ENCODE measurements around the gene ATP4A.

The ATP4A gene

GRCh38 chr19:35539314-35539713 lies 24.1 kb downstream of the ATP4A start:
- Histone ChIP-seq H3K4me3 (ENCODE audit: low read length in 2 of 2) (no peak overlapping the region), H3K4me1 (ENCODE audit: control insufficient read depth, insufficient read depth, low read length) (peaks cover 3% of the 10 kb centered on the region), H3K9me3 (ENCODE audit: control insufficient read depth in 2 of 2, low read length in 2 of 2) (no peaks in the 10 kb centered on the region), H3K9ac (ENCODE audit: low read length in 2 of 2) (no peak overlapping the region), H3K27me3 (ENCODE audit: control insufficient read depth in 1 of 2, insufficient read depth in 2 of 2, low read length in 2 of 2) (peaks cover 2 to 4% of the 10 kb centered on the region in 2 donors), H3K36me3 (ENCODE audit: control insufficient read depth in 2 of 2, insufficient read depth in 2 of 2, low read length in 2 of 2) (peaks cover 0 to 3% of the 10 kb centered on the region in 2 donors), H3K27ac (ENCODE audit: low read length) (no peak overlapping the region)

- no peak overlapping the region for H3K9ac ChIP-seq (ENCODE audit: low read length in 2 of 2)
- peaks cover 3% of the 10 kb centered on the region for H3K4me1 ChIP-seq (ENCODE audit: control insufficient read depth, insufficient read depth, low read length)
- H3K4me3 ChIP-seq (ENCODE audit: low read length in 2 of 2), result no peak overlapping the region
- H3K27me3 ChIP-seq (ENCODE audit: control insufficient read depth in 1 of 2, insufficient read depth in 2 of 2, low read length in 2 of 2), result peaks cover 30 to 31% of the 10 kb centered on the region in 2 donors
- no peaks in the 10 kb centered on the region for H3K9me3 ChIP-seq (ENCODE audit: control insufficient read depth in 2 of 2, low read length in 2 of 2)
- H3K27ac ChIP-seq (ENCODE audit: low read length), result no peak overlapping the region
- H3K36me3 ChIP-seq (ENCODE audit: control insufficient read depth in 2 of 2, insufficient read depth in 2 of 2, low read length in 2 of 2), result no peaks in the 10 kb centered on the region
Observed at GRCh38 chr19:35534803-35535480, 28.5 kb downstream of the ATP4A start.

- no peak overlapping the region for H3K27ac ChIP-seq (ENCODE audit: low read length)
- H3K9me3 ChIP-seq (ENCODE audit: control insufficient read depth in 2 of 2, low read length in 2 of 2), result no peaks in the 10 kb centered on the region
- H3K4me1 ChIP-seq (ENCODE audit: control insufficient read depth, insufficient read depth, low read length), result peaks cover 3% of the 10 kb centered on the region
- H3K9ac ChIP-seq (ENCODE audit: low read length in 2 of 2), result no peak overlapping the region
- H3K4me3 ChIP-seq (ENCODE audit: low read length in 2 of 2), result no peak overlapping the region
- H3K36me3 ChIP-seq (ENCODE audit: control insufficient read depth in 2 of 2, insufficient read depth in 2 of 2, low read length in 2 of 2), result no peaks in the 10 kb centered on the region
- H3K27me3 ChIP-seq (ENCODE audit: control insufficient read depth in 1 of 2, insufficient read depth in 2 of 2, low read length in 2 of 2), result peaks cover 37 to 40% of the 10 kb centered on the region in 2 donors
Observed at GRCh38 chr19:35533822-35534392, 29.6 kb downstream of the ATP4A start.

- H3K9ac ChIP-seq (ENCODE audit: low read length in 2 of 2), result no peak within 1 kb of the TSS
- no peaks in the 10 kb centered on the region for H3K9me3 ChIP-seq (ENCODE audit: control insufficient read depth in 2 of 2, low read length in 2 of 2)
- peaks cover 3% of the 10 kb centered on the region for H3K4me1 ChIP-seq (ENCODE audit: control insufficient read depth, insufficient read depth, low read length)
- H3K27ac ChIP-seq (ENCODE audit: low read length), result no peak within 1 kb of the TSS
- peaks cover 39 to 45% of the 10 kb centered on the region in 2 donors for H3K27me3 ChIP-seq (ENCODE audit: control insufficient read depth in 1 of 2, insufficient read depth in 2 of 2, low read length in 2 of 2)
- no peak within 1 kb of the TSS for H3K4me3 ChIP-seq (ENCODE audit: low read length in 2 of 2)
- H3K36me3 ChIP-seq (ENCODE audit: control insufficient read depth in 2 of 2, insufficient read depth in 2 of 2, low read length in 2 of 2), result no peaks in the 10 kb centered on the region
Observed at GRCh38 chr19:35533201-35533821, 30.1 kb downstream of the ATP4A start, which contains the start of gene GAPDHS. GAPDHS (plus strand) TSS chr19:35533456; CDS start chr19:35533528, 72 bp downstream.

- Histone ChIP-seq H3K4me1 (ENCODE audit: control insufficient read depth, insufficient read depth, low read length) (peaks cover 3% of the 10 kb centered on the region), H3K27ac (ENCODE audit: low read length) (no peak overlapping the region), H3K4me3 (ENCODE audit: low read length in 2 of 2) (no peak overlapping the region), H3K27me3 (ENCODE audit: control insufficient read depth in 1 of 2, insufficient read depth in 2 of 2, low read length in 2 of 2) (peaks cover 48 to 52% of the 10 kb centered on the region in 2 donors), H3K9me3 (ENCODE audit: control insufficient read depth in 2 of 2, low read length in 2 of 2) (no peaks in the 10 kb centered on the region), H3K9ac (ENCODE audit: low read length in 2 of 2) (no peak overlapping the region), H3K36me3 (ENCODE audit: control insufficient read depth in 2 of 2, insufficient read depth in 2 of 2, low read length in 2 of 2) (no peaks in the 10 kb centered on the region)
Observed at GRCh38 chr19:35531291-35531690, 32.2 kb downstream of the ATP4A start.

GRCh38 chr19:35529241-35530218 lies 33.9 kb downstream of the ATP4A start:
- Histone ChIP-seq H3K9me3 (ENCODE audit: control insufficient read depth in 2 of 2, low read length in 2 of 2) (no peaks in the 10 kb centered on the region), H3K27me3 (ENCODE audit: control insufficient read depth in 1 of 2, insufficient read depth in 2 of 2, low read length in 2 of 2) (peaks cover 51 to 58% of the 10 kb centered on the region in 2 donors), H3K9ac (ENCODE audit: low read length in 2 of 2) (no peak overlapping the region), H3K27ac (ENCODE audit: low read length) (no peak overlapping the region), H3K4me3 (ENCODE audit: low read length in 2 of 2) (no peak overlapping the region), H3K4me1 (ENCODE audit: control insufficient read depth, insufficient read depth, low read length) (peaks cover 3% of the 10 kb centered on the region), H3K36me3 (ENCODE audit: control insufficient read depth in 2 of 2, insufficient read depth in 2 of 2, low read length in 2 of 2) (no peaks in the 10 kb centered on the region)

- Histone ChIP-seq H3K9ac (ENCODE audit: low read length in 2 of 2) (no peak within 1 kb of the TSS), H3K4me1 (ENCODE audit: control insufficient read depth, insufficient read depth, low read length) (peaks cover under 1% of the 10 kb centered on the region), H3K27ac (ENCODE audit: low read length) (no peak within 1 kb of the TSS), H3K27me3 (ENCODE audit: control insufficient read depth in 1 of 2, insufficient read depth in 2 of 2, low read length in 2 of 2) (peaks cover 40 to 49% of the 10 kb centered on the region in 2 donors), H3K4me3 (ENCODE audit: low read length in 2 of 2) (no peak within 1 kb of the TSS), H3K36me3 (ENCODE audit: control insufficient read depth in 2 of 2, insufficient read depth in 2 of 2, low read length in 2 of 2) (no peaks in the 10 kb centered on the region), H3K9me3 (ENCODE audit: control insufficient read depth in 2 of 2, low read length in 2 of 2) (no peaks in the 10 kb centered on the region)
Observed at GRCh38 chr19:35528218-35529038, 35.0 kb downstream of the ATP4A start, which contains the start of gene SBSN. SBSN (minus strand) TSS chr19:35528311; CDS start chr19:35528281, 30 bp downstream.

GRCh38 chr19:35525873-35526272 lies 37.6 kb downstream of the ATP4A start:
- peaks cover 27 to 31% of the 10 kb centered on the region in 2 donors for H3K27me3 ChIP-seq (ENCODE audit: control insufficient read depth in 1 of 2, insufficient read depth in 2 of 2, low read length in 2 of 2)
- H3K4me1 ChIP-seq (ENCODE audit: control insufficient read depth, insufficient read depth, low read length), result no peaks in the 10 kb centered on the region
- no peak overlapping the region for H3K9ac ChIP-seq (ENCODE audit: low read length in 2 of 2)
- no peak overlapping the region for H3K4me3 ChIP-seq (ENCODE audit: low read length in 2 of 2)
- no peak overlapping the region for H3K27ac ChIP-seq (ENCODE audit: low read length)
- H3K36me3 ChIP-seq (ENCODE audit: control insufficient read depth in 2 of 2, insufficient read depth in 2 of 2, low read length in 2 of 2), result no peaks in the 10 kb centered on the region
- H3K9me3 ChIP-seq (ENCODE audit: control insufficient read depth in 2 of 2, low read length in 2 of 2), result no peaks in the 10 kb centered on the region

- H3K27me3 ChIP-seq (ENCODE audit: control insufficient read depth in 1 of 2, insufficient read depth in 2 of 2, low read length in 2 of 2), result peaks cover 16 to 27% of the 10 kb centered on the region in 2 donors
- no peak overlapping the region for H3K4me3 ChIP-seq (ENCODE audit: low read length in 2 of 2)
- H3K4me1 ChIP-seq (ENCODE audit: control insufficient read depth, insufficient read depth, low read length), result no peaks in the 10 kb centered on the region
- no peak overlapping the region for H3K27ac ChIP-seq (ENCODE audit: low read length)
- no peaks in the 10 kb centered on the region for H3K36me3 ChIP-seq (ENCODE audit: control insufficient read depth in 2 of 2, insufficient read depth in 2 of 2, low read length in 2 of 2)
- no peak overlapping the region for H3K9ac ChIP-seq (ENCODE audit: low read length in 2 of 2)
- H3K9me3 ChIP-seq (ENCODE audit: control insufficient read depth in 2 of 2, low read length in 2 of 2), result no peaks in the 10 kb centered on the region
Observed at GRCh38 chr19:35524181-35524837, 39.1 kb downstream of the ATP4A start.

All from stomach smooth muscle (tissue), 2 donors.